PC-9 (cell line): ENCODE measurements around the gene WASL. TPM values are rescaled to one million over a fixed set of nuclear protein-coding genes. Genes with fewer than 3 reads are reported as not detected.

Source experiments
- BruUV-seq: library from RNA; stranded (reverse); fragments of 400-500 nt; replicated peaks from 2 replicates; lab custom pipeline; 2021; lab: Mats Ljungman, UMichigan
- CTCF ChIA-PET: fragments of 300-600 bp; sonication (Branson Sonifier 250); formaldehyde crosslinking; loops from one replicate; lab custom pipeline; 2022; ENCODE audit warnings: antibody characterized with exemption; lab: Charles Lee
- POLR2A ChIA-PET: fragments of 300-600 bp; sonication (Branson Sonifier 250); formaldehyde crosslinking; loops from one replicate; lab custom pipeline; 2022; ENCODE audit warnings: antibody characterized with exemption; ENCODE audit not compliant: unreplicated experiment; lab: Charles Lee
- DNase-seq, 2 experiments: peaks; one replicate each; pipeline versions ENCODE4 v3.0.0 to v3.0.0-alpha.2; 2015 to 2022; ENCODE audit warnings: mixed read lengths in 1 of 2
- H2AFZ ChIP-seq: fragments of 200-600 bp; sonication (generic); 2 replicates; pipeline ENCODE4 v1.8.1; 2017; ENCODE audit warnings: antibody characterized with exemption
- H3F3A ChIP-seq: fragments of 200-600 bp; sonication (generic); 2 replicates; pipeline ENCODE4 v1.8.1; 2017; ENCODE audit warnings: antibody characterized with exemption, mild to moderate bottlenecking, low read depth; ENCODE audit not compliant: insufficient read depth
- H3K27ac ChIP-seq: fragments of 200-600 bp; sonication (generic); 2 replicates; pipeline ENCODE4 v1.6.1; 2016; ENCODE audit warnings: mixed run types
- H3K27me3 ChIP-seq: fragments of 200-600 bp; sonication (generic); 2 replicates; pipeline ENCODE4 v1.6.1; 2016; ENCODE audit warnings: low read depth, mixed run types; ENCODE audit not compliant: insufficient read depth
- H3K36me3 ChIP-seq: fragments of 200-600 bp; sonication (generic); 2 replicates; pipeline ENCODE4 v1.6.1; 2016; ENCODE audit warnings: low read depth, mixed run types
- H3K4me1 ChIP-seq: fragments of 200-600 bp; sonication (generic); replicated peaks from 2 replicates; pipeline ENCODE4 v1.6.1; 2016; ENCODE audit warnings: mixed run types; ENCODE audit not compliant: insufficient read depth
- H3K4me2 ChIP-seq: fragments of 200-600 bp; sonication (generic); 2 replicates; pipeline ENCODE4 v1.6.1; 2017; ENCODE audit warnings: mixed run types
- H3K4me3 ChIP-seq: fragments of 200-600 bp; sonication (generic); 2 replicates; pipeline ENCODE4 v1.6.1; 2016; ENCODE audit warnings: mixed run types
- H3K79me2 ChIP-seq: fragments of 200-600 bp; sonication (generic); 2 replicates; pipeline ENCODE4 v1.6.1; 2017; ENCODE audit warnings: low read depth, mixed run types
- H3K9me2 ChIP-seq: fragments of 200-600 bp; sonication (generic); 2 replicates; pipeline ENCODE4 v1.8.1; 2017; ENCODE audit warnings: mild to moderate bottlenecking; ENCODE audit not compliant: insufficient read depth
- H3K9me3 ChIP-seq: fragments of 200-600 bp; sonication (generic); 2 replicates; pipeline ENCODE4 v1.8.1; 2016; ENCODE audit warnings: low read depth; ENCODE audit not compliant: insufficient read depth
- H4K20me1 ChIP-seq: fragments of 200-600 bp; sonication (generic); 2 replicates; pipeline ENCODE4 v1.8.1; 2017; ENCODE audit not compliant: insufficient read depth
- EZH2 ChIP-seq: fragments of 200-600 bp; sonication (generic); IDR thresholded peaks from 2 replicates; pipeline ENCODE4 v1.8.0; 2017; ENCODE audit warnings: antibody characterized with exemption, low read depth
- intact Hi-C: fragments of 100-400 bp; cut with micrococcal nuclease; formaldehyde crosslinking; loops from one replicate; pipeline ENCODE4 v1.10.0; 2022; ENCODE audit not compliant: unreplicated experiment
- total RNA-seq: library from RNA; stranded (reverse); gene quantifications from 2 replicates; pipeline ENCODE4 v1.2.3, GENCODE V29; 2021
- TF ChIP-seq, protein P1 (sequence below): fragments of 200-600 bp; sonication (generic); conservative IDR thresholded peaks from 2 replicates; pipeline ENCODE4 v1.6.1; 2017; ENCODE audit warnings: mixed run types, antibody characterized with exemption, mild to moderate bottlenecking, moderate library complexity

WASL gene
- total RNA-seq, 1 experiment from 2014 or later, result 40.3 TPM

- CTCF ChIA-PET, result no interaction called here
These were observed 38.1 kb downstream of the WASL start for GRCh38 chr7:123710683-123711082.

DNA sequence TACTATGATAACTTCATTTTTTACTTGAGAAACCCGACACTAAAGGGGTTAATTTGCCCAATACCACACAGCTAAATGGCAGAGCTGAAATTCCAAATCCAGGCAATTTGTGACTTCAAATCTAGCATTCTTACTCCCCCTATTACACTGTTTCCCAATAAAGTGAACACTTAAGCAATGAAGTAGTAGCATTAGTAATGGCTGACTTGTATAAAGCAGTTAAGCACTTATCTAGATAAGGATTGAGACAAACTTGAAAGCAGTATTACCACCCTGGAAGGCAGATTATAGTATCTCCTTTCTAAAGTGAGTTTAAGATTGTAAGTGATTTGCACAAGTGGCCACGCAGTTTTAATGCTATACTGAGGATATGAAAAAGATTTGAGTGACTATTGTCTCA is 39.3 kb downstream of the WASL start:
- POLR2A ChIA-PET, result interaction anchor here (0.6 kb wide), 1 partner anchor 137 kb away, joined by 19 read pairs; no protein-coding TSS in a partner anchor
- DNase-seq, result no peak
- H3K4me3 ChIP-seq, result no peak overlapping the region
- intact Hi-C loops, result loop anchor here (10.0 kb wide), 1 partner anchor 215 kb away; no protein-coding TSS in a partner anchor
- H3K36me3 ChIP-seq, result peaks cover 24% of the 10 kb centered on the region; the same call in 1 of the 2 replicates
- H3K27me3 ChIP-seq, result no peaks in the 10 kb centered on the region
- 0 out of 2 replicates have a peak, but pooled peaks cover 12% of the 10 kb centered on the region for H3K4me1 ChIP-seq
- TF ChIP-seq, protein P1, sequence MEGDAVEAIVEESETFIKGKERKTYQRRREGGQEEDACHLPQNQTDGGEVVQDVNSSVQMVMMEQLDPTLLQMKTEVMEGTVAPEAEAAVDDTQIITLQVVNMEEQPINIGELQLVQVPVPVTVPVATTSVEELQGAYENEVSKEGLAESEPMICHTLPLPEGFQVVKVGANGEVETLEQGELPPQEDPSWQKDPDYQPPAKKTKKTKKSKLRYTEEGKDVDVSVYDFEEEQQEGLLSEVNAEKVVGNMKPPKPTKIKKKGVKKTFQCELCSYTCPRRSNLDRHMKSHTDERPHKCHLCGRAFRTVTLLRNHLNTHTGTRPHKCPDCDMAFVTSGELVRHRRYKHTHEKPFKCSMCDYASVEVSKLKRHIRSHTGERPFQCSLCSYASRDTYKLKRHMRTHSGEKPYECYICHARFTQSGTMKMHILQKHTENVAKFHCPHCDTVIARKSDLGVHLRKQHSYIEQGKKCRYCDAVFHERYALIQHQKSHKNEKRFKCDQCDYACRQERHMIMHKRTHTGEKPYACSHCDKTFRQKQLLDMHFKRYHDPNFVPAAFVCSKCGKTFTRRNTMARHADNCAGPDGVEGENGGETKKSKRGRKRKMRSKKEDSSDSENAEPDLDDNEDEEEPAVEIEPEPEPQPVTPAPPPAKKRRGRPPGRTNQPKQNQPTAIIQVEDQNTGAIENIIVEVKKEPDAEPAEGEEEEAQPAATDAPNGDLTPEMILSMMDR, result no peak
- no peak for TF ChIP-seq EZH2
- no peak overlapping the region for H3K27ac ChIP-seq
- CTCF ChIA-PET, result no interaction called here
- H4K20me1 ChIP-seq, result peaks cover 6% of the 10 kb centered on the region
- peaks cover 12% of the 10 kb centered on the region; the same call in 1 of the 2 replicates for H3F3A ChIP-seq
- no peaks in the 10 kb centered on the region for H3K9me3 ChIP-seq
- no peak overlapping the region for H3K4me2 ChIP-seq
- peaks cover 44% of the 10 kb centered on the region for H3K79me2 ChIP-seq
- H3K9me2 ChIP-seq, result no peaks in the 10 kb centered on the region
- no peak overlapping the region for H2AFZ ChIP-seq
- no TSS peak for BruUV-seq

More at GRCh38 chr7:123710683-123711082, 38.1 kb downstream of the WASL start:
- Histone ChIP-seq H2AFZ (no peak overlapping the region), H4K20me1 (peaks cover 12% of the 10 kb centered on the region), H3K4me3 (no peak overlapping the region), H3K4me2 (no peak overlapping the region), H3K79me2 (peaks cover 52% of the 10 kb centered on the region), H3K9me3 (no peaks in the 10 kb centered on the region), H3F3A (peaks cover 12% of the 10 kb centered on the region; the same call in 1 of the 2 replicates), H3K9me2 (no peaks in the 10 kb centered on the region), H3K27ac (no peak overlapping the region), H3K27me3 (no peaks in the 10 kb centered on the region), H3K36me3 (peaks cover 26% of the 10 kb centered on the region; the same call in 1 of the 2 replicates), H3K4me1 (peaks cover 17% of the 10 kb centered on the region)
- intact Hi-C loops, result loop anchor here (5.0 kb wide), 1 partner anchor 37 kb away; the partner anchor contains the start of gene WASL
- POLR2A ChIA-PET, result no interaction called here
- TF ChIP-seq EZH2, result no peak
- TF ChIP-seq, protein P1, result no peak
- BruUV-seq, result no TSS peak
- DNase-seq, result no peak

DNA sequence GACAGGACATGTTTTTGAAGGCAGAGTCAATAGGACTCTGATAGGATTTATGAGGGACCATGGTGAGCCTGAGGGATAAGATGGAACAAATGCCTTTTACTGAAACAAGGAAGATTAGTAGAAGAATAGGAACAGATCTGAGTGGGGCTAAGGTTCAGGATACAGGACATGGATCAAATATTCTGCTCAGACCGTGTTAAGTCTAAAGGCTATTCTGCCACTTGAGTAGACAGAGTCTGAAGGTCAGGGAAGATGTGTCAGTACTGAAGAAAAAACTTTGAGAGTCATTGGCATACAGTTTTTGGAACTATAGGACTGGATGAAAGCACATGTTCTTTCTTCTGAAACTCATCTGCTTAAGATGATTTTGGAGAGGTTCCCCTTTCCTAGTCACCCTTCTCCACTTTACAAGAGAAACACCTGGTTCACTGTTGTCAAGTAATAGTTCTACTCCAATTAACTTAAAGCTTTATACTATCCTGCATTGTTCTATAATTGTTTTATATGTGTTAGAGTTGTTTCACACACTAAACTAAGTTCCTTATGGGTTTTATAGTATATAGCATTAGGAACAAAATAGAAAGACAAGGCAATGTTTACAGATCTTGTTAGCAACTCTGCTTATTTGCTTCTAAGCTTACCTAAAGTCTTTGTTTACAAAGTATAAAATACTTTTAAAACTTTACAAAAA is 43.4 kb downstream of the WASL start:
- TF ChIP-seq EZH2, result no peak
- TF ChIP-seq, protein P1, result no peak

More for the DNA sequence above, 43.4 kb downstream of the WASL start:
- no peaks in the 10 kb centered on the region for H3K9me3 ChIP-seq
- DNase-seq, result no peak
- no peak overlapping the region for H3K4me2 ChIP-seq
- no peaks in the 10 kb centered on the region for H3K9me2 ChIP-seq
- intact Hi-C loops, result loop anchor here (10.0 kb wide), 1 partner anchor 211 kb away; no protein-coding TSS in a partner anchor
- no peak overlapping the region for H3K4me3 ChIP-seq
- CTCF ChIA-PET, result no interaction called here
- H4K20me1 ChIP-seq, result no peaks in the 10 kb centered on the region; the same call in none of the 2 replicates
- peaks cover 30% of the 10 kb centered on the region; the same call in 1 of the 2 replicates for H3K36me3 ChIP-seq
- no peak overlapping the region for H3K27ac ChIP-seq
- H3K27me3 ChIP-seq, result no peaks in the 10 kb centered on the region
- POLR2A ChIA-PET, result no interaction called here
- peaks cover 8% of the 10 kb centered on the region for H3K79me2 ChIP-seq
- peaks cover 18% of the 10 kb centered on the region; the same call in 1 of the 2 replicates for H3F3A ChIP-seq
- no peaks in the 10 kb centered on the region for H3K4me1 ChIP-seq
- no peak overlapping the region for H2AFZ ChIP-seq
- BruUV-seq, result no TSS peak
